HG02678 (cell line): ENCODE measurements around the gene DUSP11.
"Not testable (repeated sequence)": the region's sequence is repeated elsewhere in the genome, so short reads cannot be mapped to it uniquely, and the experiment has no call there.

ENCODE experiments used
- ATAC-seq: cut with Tn5 transposase; IDR thresholded peaks from one replicate; pipeline ENCODE4 v1.9.1; 2021; ENCODE audit warnings: mild to moderate bottlenecking, moderate library complexity; ENCODE audit not compliant: unreplicated experiment

DUSP11 gene

DNA sequence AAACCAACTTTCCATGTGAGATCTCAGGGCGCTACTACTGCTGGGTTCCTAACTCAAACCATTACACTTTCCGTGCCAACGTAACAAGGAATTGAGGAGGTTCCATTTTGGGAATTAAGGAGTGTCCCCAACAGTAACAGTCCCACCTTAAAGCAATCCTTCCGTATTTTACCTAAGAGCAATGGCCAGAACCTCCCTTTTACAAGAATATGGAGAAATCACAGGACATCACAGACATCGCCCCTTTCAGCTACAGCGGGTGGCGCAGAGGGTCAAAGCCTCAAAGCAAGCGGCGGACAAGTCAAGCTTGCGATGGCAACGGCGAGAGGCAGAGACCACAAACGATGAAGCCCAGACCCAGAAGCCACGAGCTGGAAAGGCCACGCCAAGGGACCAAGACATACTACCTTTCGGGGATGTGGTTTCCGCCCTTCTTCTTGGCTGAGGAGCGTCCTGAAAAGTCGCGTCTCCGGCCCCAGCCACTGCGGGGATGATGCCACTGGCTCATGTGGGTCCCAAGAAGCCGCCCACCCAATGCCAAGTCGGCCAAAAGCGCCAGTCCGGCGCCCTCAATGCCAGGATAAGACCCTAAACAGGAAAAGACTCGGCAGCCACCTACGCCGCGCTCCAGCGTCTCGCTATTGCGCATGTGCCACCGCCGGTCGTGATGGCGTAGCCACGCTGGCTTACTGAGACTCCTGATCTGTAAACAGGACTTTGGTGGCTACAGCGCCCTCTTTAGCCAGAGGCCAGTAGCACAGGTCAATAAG, at the start of gene DUSP11:
TSS of gene DUSP11 (minus strand) at position 637 of the 770 bp plus-strand sequence. CDS start at position 508, 129 bp downstream.
- peak; percentile 99 for ATAC-seq

DNA sequence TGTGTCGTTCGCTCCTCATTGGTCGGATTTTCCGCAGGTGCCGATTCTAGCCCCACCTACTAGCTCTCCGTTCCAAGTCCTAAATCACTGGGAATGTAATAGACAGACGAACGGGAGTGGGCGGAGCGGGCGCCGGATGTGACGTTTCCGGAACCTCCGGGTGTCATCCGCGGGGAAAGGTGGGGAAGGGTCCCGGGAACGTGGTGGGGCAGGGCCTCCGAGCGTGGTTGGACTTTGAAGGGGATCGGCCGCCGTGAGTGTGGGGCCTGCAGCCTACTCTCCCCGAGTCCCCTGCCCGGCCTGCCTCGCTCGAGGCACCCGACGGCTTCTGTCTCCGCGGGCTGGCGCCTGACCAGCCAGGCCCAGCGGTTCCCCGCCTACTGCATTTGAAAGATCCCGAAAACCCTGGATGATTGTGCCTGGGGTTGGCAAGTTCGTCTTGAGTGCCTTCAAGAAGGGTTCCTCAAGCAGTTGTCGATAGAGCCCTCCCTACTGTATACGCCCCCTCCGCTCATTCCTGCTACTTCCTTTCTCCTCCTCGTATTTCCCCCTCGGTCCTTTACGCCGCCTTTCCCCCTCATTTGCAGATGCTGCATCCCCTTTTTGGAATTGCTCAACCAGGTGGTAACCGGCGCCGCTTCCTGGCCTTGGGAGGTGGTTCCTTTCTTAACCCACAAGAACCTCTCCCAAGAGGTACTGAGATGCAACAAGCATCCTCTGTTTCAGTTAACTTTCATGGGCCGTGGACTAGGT, 49.1 kb upstream of the DUSP11 start, which contains the start of gene STAMBP:
TSS of gene STAMBP (plus strand) at position 144 of the 753 bp plus-strand sequence. CDS start 1,896 bp downstream, outside the sequence.
- peak; percentile 90 for ATAC-seq

DNA sequence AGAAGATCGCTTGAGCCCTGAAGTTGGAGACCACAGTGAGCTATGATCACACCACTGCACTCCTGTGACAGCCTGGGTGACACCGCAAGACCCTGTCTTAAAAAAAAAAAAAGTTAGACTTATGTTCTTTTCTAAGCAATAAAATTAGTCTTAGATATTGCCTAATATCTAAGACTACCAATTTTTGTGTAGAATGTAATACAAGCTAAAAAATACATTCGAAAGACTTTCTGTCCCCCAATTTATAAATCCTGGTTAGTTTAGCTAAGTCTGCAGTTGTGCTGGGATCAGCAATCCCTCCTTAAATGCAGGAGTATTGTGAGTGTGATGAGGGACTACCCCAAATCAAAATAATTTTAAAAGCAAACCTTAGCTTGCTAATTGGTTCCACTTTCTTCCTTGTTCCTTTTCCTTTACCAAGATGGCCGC, 48.5 kb upstream of the DUSP11 start:
- ATAC-seq, result no peak

DNA sequence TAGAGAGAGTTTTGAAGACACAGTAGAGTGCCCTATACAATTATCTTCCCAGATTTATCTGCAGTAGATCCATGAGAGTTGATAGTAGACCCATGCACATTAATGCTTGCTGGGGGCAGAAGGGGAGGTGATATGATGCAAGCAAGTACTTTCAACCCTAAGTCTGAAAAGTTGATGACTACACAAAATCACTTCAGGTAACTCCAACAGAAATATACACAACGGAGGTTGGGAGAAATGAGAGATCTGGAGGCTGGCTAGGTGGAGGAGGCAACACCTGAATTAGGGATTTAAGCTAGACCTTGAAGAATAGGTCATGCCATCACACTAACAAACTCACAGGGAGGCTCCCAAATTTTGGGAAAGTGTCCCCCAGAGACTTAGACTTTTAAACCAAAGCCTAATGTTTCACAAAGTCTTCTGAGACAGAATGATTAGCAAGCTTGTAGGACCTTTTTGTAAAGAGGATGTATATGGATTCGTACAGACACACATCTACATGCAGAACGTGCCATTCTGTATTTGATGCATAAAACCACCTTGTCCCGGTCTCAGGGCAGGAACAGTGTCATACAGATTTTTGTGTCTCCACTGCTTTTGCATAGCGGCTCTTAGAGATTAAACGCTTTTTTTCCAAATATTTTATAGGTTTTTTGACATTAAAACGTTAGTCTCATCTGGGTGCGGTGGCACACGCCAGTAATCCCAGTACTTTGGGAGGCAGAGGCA, 47.9 kb upstream of the DUSP11 start:
- no peak for ATAC-seq

DNA sequence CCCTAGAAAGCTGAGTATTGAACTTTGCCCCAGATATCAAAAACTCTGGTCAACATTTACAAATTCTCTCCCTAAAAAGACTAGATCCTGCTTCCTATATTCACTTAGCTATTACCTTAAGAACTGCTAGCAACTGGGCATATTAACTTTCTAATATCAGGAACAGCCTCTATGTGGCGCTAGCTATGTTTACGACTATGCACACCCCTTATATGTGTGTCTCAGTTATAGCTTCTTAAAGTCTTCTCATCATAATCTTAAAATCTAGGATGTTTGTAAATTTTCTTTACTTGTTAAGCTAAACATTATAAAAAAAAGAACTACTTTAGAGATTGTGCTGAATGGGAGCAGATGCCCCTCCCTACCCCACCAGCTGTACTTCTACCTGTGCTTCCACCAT, 47.1 kb upstream of the DUSP11 start:
- no peak for ATAC-seq

DNA sequence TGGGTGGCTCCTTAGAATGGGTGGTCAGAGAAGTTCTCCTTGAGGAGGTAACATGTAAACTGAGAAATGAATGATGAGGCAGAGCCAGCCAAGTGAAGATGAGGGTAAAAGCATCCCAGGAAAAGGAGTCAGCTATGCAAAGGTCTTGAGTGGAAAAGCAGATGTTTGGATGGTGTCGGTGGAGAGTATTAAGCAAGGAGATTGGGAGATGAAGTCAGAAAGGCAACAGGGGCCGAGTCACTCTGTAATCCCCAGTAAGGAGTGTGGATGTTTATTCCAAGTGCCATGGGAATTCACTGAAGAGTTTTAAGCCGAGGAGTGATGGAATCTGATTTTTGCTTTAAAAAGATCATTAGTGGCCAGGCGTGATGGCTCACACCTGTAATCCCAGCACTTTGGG, 45.5 kb upstream of the DUSP11 start:
- ATAC-seq, result no peak

DNA sequence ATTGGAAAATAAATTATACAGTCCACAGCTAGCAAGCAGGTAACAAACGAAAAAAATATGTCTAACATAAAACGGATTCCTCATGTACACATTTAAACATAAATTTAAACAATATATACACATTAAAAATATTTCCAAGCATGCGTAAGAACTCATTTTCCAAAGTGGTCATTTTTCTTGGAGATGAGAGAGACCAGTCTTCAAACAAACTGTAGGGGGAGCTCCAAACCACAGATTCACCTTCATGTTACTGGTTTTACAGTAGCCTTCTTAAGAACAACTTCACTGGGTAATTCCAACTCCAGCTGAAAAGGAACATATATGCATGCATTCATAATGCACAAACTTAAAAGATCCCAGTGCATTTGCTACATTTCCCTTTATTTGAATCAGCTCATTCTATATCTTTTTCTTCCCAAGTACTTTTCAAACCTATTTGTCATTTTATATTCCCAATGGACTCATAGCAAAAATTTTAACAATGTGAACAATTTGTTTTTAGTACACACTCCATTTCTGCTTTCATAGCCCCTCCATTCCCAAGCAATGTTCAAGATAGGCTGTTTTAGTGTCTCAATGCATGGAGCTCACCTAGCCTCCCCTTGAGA, 44.1 kb upstream of the DUSP11 start:
- no peak for ATAC-seq

DNA sequence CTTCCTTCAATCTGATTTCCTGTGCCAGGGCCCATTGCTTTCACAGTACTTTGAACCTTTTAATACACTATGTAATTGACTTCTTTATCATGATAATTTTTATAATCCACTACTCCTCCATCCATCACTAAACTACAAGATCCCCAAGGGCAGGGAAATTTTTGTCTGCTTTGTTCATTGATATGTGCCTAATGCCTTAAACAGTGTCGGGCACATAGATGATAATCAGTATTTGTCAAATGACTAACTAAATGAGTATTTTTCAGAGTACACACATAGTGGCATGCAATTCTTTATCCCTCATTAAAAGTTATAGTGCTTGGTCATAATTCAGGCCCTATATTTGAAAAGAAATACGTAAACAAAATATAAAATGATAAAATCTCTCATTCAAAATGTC, 43.5 kb upstream of the DUSP11 start:
- ATAC-seq, result no peak

DNA sequence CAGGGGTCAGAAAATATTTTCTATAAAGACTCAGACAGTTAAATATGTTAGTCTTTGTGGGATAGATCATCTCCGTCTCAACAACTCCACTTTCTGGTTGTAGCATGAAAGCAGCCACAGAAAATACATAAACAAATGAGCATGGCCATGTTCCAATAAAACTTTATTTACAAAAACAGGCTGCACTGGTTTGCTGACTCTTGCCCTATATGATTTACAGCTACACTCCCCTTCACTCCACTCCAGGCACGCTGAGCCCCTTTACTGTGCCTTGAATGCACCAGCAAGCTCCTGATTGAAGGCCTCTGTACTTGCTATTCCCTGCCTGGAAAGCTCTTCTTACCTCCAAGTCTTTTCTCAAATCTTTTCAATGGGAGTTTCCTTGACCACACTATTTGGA, 43.1 kb upstream of the DUSP11 start:
- ATAC-seq, result no peak

DNA sequence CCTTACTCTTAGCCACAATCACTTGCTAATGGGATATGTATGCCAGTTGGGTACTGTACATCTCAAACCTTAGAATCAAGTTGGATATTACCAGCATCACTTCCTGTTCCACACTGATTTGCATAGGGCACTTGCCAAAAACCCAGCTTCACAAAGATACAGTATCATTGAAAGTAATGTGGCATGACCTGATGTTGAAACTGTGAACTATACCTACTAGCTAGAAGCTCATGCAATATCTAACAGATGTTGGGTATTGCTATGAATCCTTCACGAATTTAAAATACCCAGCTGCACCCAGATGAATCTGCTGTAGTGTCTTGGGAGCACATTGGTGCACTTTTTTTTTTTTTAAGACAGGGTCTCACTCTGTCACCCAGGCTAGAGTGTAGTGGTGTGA, 42.4 kb upstream of the DUSP11 start:
- peak; percentile 65 for ATAC-seq

DNA sequence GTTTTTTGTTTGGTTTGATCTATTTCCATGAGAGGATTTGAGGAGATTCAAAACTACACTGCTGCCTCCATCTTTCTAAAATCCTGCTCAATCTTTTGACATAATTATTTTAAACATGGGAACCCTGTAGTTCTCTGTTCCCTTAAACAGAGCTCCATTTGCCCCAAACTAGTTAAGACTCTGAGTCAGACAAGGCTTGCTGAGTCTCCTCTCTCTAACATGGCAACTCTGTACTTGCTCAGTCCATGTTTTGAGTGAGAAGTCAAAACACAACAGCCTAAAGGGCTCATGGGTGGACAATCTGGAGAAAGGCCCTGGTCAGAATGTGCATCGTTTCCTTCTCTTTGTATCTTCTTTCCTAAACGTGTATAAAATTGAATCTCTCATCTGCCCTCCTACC, 41.8 kb upstream of the DUSP11 start:
- no peak for ATAC-seq

DNA sequence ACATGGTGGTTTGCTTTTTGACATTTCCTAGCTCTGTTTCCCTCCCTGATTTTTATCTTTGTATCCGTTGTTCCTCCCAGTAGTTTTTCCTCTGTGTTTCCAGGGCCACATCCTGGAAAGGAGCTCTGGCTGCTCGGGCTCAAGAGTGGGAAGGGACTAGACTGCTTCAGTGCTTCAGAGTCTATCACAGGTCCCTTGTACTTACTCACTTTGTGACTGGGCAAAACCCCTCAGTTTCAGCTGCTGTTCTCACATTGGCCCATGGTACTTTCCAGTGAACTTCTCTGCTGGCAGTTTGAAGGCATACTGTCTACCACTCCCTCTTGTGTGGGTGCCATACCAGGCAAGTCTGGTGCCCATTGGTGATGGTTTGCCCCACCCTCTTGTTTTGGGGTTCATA, 41.3 kb upstream of the DUSP11 start:
- peak; percentile 87 for ATAC-seq

DNA sequence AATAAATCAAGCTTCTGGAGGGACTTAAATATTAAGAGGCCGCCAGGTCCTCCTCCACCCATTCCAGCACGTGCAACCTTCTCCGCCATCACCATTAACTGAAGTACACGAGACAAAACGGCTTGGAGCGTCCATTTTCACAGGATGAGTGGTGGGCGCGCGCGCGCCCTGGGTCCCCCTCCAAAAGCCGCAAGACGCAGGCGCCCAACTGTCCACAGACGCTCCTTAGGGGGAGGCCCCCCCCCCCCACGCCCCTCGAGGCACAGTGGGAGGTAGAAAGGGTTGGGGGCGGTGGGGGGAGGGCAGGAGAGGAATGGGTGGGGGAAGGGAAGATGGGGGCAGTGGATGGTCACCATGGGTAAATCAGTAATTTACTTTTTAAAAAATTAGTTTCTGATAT, 38.4 kb upstream of the DUSP11 start:
- ATAC-seq, result no peak

DNA sequence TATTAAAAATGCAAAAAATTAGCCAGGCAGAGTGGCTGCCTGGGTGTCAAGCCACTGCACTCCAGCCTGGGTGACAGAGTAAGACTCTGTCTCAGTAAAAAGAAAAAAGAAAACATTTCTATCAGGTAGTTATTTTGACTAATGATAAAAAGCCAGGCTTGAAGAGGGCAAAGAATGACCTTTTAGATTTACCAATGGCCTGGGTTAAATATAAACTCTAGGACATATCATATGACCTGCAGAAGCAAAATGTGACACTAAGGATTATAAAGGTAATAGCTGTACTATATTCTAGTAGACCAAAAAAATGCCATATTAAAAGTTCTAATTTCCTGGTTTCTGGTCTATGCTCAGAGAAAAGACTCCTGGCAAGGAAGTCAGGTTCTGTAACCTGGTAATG, 32.7 kb upstream of the DUSP11 start:
- no peak for ATAC-seq

DNA sequence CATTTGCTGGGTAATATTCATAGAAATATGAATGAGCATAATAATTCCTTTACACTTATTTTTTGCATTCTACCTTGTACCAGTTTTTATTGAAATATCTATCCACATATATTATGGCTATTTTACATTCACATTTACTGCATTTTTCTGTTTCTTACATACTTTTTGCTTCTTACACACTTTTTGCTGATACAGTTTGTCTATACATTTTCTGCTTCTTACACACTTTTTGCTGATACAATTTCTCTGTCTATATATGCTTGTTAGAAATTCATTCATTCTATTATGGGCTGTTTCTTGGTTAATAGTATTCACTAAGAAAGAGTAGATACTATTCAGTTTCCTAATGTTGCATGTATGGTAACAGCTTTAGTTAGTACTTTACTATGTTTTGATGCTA, 32.0 kb upstream of the DUSP11 start:
- ATAC-seq, result no peak

DNA sequence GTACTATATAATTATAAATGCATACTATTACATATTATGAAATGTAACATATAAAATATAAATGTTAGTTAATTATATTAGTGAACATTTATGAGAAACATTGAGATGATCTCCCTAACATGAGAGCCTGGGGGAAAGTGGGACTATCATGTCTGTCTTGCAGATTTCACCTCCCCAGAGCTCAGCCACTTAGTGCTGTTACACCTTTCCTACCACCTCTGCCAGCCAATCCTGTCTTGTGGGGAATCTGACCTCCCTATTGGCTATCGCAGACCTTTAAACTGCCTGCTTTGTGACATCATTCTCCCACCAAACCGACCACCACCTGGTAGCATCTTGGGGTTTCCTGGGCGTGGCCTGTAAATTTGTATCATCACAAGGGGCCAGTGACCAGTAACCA, 4.0 kb upstream of the DUSP11 start, which contains the start of gene C2orf78:
TSS of gene C2orf78 (plus strand) at position 301 of the 400 bp plus-strand sequence. CDS start 127 bp downstream, outside the sequence.
- not testable (repeated sequence) for ATAC-seq

DNA sequence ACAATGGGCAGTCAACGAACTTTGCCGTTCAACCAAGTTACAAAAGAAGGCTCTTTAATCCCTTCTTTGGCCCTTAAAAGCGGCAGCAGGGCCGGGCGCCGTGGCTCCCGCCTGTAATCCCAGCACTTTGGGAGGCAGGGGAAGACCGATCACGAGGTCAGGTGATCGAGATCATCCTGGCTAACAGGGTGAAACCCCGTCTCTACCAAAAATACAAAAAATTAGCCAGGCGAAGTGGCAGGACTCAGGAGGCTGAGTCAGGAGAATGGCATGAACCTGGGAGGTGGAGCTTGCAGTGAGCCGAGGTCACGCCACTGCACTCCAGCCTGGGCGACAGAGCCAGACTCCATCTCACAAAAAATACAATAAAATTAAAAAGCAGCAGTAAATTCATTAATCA, 3.5 kb upstream of the DUSP11 start:
- ATAC-seq, result not testable (repeated sequence)

DNA sequence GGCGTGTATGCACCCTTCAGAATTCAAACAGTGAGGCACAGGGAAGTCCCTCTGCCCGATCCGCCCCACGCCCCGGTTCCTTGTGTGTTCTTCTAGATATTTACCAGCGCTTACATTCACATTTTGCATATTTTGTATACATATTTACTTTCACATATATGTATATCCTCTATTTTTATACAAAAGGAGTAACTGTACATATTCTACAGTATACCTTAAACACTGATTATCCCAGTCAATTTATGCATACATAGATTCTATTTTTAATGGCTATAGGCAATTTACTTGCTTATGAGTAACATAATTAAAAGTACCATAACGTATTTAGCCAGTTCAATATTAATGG, 307 bp upstream of the DUSP11 start:
- no peak for ATAC-seq

DNA sequence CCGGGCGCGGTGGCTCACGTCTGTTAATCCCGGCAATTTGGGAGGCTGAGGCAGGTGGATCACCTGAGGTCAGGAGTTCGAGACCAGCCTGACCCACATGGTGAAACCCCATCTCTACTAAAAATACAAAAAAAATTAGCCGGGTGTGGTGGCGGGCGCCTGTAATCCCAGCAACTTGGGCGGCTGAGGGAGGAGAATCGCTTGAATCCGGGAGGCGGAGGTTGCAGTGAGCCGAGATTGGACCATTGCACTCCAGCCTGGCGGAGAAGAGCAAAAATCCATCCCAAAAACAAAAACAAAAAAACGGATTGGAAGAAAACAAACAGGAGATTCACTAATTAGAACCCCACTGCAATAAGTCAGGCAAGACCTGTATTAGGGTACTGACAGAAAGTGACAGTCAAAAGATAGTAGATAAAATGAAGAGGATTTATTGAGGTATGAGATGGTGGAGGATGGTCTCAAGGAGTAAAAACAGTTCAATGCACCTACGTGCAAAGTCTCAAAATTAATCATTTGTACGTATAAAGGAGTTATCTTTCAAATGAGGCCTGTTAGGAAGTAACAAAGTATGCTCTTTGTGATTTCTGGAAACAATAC, 936 bp downstream of the DUSP11 start:
- not testable (repeated sequence) for ATAC-seq

DNA sequence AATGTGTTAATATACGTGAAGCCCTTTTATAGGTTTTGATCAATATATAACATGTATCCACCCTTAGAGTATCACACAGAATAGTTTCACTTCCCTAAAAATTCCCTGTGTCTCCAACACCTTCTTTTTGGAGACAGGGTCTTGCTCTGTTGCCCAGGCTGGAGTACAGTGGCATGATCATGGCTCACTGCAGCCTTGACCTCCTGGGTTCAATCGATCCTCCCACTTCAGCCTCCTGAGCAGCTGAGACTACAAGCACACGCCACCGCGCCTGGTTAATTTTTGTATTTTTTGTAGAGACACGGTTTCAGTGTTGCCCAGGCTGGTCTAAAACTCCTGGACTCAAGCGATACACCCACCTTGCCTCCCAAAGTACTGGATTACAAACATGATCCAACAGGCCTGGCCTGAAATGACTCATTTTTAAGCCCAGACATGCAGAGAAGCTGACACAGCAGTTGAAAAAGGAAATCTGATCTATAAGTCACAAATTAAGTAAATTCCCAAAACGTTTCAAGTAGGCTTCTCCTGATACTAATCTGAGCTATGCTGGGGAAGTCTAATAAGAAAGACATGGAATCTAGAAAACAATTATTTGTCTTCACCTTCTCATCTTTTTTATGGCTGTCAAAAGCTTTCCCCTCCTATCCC, 2.9 kb downstream of the DUSP11 start:
- ATAC-seq, result no peak
